ENCODE results near the gene EFNB2. TPM values are rescaled to one million over a fixed set of nuclear protein-coding genes. Genes with fewer than 3 reads are reported as not detected.
A peak's percentile ranks its signal among the peaks of the same experiment; 100 is the strongest.

Gene EFNB2
- total and polyA plus RNA-seq, 11 donors = 7.3 to 20.2 (median 12.7) TPM

DNA sequence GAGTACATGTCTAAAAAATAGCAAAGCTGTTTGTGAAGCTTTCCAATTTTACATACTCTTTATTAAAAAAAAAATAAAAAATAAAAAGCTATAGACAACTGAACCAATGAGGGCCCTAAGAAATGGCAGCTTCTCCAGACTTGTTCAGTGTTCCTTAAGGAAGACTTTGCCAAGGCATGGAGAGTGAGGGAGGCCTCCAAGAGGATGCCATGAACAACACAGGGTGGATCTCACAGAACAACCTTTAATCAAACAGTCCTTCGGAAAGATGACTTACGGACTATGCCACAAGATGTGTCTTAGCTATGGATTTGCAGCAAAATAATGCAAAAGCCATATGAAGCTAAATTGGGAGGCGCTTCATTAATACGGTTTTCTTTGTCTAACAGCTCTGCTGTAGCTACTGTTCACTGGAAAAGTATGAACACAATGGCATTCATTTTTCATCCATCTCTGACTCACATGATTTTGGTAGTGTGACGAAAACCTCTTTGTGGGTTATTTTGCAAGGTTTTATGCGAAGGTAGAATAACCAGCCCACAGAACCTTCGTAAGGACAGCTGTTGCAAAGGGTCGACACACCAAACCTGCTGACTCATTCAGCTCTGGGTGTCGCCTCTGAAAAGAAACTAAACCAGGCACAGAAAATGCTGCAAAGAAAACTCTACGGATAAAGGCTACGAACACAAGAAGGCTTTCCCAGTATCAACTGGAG is 27.7 kb downstream of the EFNB2 start:
- DNase-seq = no peak
- 69 to 77% (median 70%) methylated on average over 11 of the region's 11 CpGs for WGBS, 4 donors
- TF ChIP-seq, protein P1, sequence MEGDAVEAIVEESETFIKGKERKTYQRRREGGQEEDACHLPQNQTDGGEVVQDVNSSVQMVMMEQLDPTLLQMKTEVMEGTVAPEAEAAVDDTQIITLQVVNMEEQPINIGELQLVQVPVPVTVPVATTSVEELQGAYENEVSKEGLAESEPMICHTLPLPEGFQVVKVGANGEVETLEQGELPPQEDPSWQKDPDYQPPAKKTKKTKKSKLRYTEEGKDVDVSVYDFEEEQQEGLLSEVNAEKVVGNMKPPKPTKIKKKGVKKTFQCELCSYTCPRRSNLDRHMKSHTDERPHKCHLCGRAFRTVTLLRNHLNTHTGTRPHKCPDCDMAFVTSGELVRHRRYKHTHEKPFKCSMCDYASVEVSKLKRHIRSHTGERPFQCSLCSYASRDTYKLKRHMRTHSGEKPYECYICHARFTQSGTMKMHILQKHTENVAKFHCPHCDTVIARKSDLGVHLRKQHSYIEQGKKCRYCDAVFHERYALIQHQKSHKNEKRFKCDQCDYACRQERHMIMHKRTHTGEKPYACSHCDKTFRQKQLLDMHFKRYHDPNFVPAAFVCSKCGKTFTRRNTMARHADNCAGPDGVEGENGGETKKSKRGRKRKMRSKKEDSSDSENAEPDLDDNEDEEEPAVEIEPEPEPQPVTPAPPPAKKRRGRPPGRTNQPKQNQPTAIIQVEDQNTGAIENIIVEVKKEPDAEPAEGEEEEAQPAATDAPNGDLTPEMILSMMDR (IDR thresholded peaks at IDR 0.05) = no peak
- TF ChIP-seq POLR2A (IDR thresholded peaks at IDR 0.05) = no peak
- no peaks in the 10 kb centered on the region for H3K27me3 ChIP-seq
- ATAC-seq = peak in 1 of 4 donors; percentile 20
- no peak overlapping the region for H3K4me3 ChIP-seq
- peaks cover 0 to 30% (median 1%) of the 10 kb centered on the region in 12 donors for H3K4me1 ChIP-seq
- peaks cover 0 to 20% (median 0%) of the 10 kb centered on the region in 9 donors for H3K36me3 ChIP-seq
- H3K27ac ChIP-seq = peak overlapping the region in 3 of 12 donors; percentile 4 to 42 (median 32)
- H3K9me3 ChIP-seq = no peaks in the 10 kb centered on the region
- intact Hi-C loops (cut with DNase I) = no loop called here

DNA sequence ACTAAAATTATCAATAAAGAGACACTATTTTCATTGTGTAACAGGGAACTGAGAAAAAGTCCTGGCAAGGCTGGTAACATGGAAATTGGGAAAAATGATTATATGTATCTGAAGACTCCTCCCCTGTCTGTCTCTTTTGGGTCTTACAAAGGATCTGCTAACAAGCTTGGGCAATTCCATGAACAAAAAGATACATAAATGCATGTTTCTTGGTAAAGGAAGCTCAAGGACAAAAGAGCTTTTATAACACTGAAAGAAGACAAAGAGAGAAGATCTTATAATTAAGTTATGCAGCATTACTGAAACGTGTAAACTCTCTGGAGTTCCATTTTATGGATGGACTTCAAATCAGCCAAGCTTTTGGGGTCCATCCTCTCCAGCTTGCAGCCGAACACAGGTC is 29.2 kb downstream of the EFNB2 start:
- TF ChIP-seq, protein P1 (IDR thresholded peaks at IDR 0.05) = no peak
- TF ChIP-seq POLR2A (IDR thresholded peaks at IDR 0.05) = no peak
- ATAC-seq = no peak
- no peak overlapping the region for H3K4me3 ChIP-seq
- peaks cover 0 to 35% (median 1%) of the 10 kb centered on the region in 12 donors for H3K4me1 ChIP-seq
- H3K27me3 ChIP-seq = no peaks in the 10 kb centered on the region
- no peak for DNase-seq
- no peak overlapping the region for H3K27ac ChIP-seq
- peaks cover 0 to 17% (median 0%) of the 10 kb centered on the region in 9 donors for H3K36me3 ChIP-seq
- 60 to 74% (median 66%) methylated on average over 2 of the region's 2 CpGs for WGBS, 4 donors
- intact Hi-C loops (cut with DNase I) = no loop called here
- H3K9me3 ChIP-seq = no peaks in the 10 kb centered on the region

DNA sequence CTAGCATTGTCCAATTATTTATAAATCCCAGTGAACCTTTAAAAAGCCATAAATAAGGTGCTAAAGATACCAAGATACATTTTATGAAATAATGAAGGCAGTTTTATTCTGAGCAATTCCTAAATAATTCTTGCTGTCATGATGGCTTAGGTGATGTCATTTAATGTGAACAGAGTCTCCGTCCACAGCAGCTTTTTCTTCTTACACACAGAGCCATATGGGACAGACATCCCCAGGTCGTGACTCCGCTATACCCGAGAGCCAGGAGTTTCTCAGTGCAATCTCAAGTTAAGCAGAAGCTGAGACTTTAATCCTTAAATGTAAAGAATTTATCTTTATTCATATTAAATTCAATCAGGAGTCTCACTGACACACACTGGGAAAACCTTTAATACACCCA is 29.7 kb downstream of the EFNB2 start:
- H3K36me3 ChIP-seq = peaks cover 0 to 15% (median 0%) of the 10 kb centered on the region in 9 donors
- TF ChIP-seq, protein P1 (IDR thresholded peaks at IDR 0.05) = no peak
- TF ChIP-seq POLR2A (IDR thresholded peaks at IDR 0.05) = no peak
- 81 to 92% (median 87%) methylated on average over 4 of the region's 4 CpGs for WGBS, 4 donors
- DNase-seq (no peak), ATAC-seq (no peak)
- no peak overlapping the region for H3K4me3 ChIP-seq
- peaks cover 0 to 40% (median 2%) of the 10 kb centered on the region in 12 donors for H3K4me1 ChIP-seq
- H3K27me3 ChIP-seq = no peaks in the 10 kb centered on the region
- H3K9me3 ChIP-seq = no peaks in the 10 kb centered on the region
- intact Hi-C loops (cut with DNase I) = no loop called here
- no peak overlapping the region for H3K27ac ChIP-seq

DNA sequence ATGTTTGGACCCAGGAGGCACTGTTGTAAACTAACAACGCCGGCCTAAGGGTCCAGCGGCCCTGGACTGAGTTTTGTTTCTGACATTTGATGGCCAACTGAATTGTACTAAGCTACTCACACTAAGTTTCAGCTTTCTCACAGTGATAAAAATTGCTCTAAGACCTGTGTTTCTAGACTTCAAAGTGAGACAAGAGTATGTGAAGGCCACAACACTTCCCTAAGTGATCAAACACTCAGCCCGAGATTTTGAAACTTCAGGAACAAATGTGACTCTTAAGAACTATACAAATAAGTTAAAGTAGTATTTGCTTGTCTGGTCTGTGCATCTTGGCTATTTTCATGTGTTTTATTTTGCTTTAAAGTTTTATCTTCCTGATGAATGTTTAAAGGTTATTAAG is 30.2 kb downstream of the EFNB2 start:
- no peak overlapping the region for H3K4me3 ChIP-seq
- TF ChIP-seq, protein P1 (IDR thresholded peaks at IDR 0.05) = no peak
- TF ChIP-seq POLR2A (IDR thresholded peaks at IDR 0.05) = no peak
- intact Hi-C loops (cut with DNase I) = no loop called here
- WGBS, 4 donors = 92 to 97% (median 94%) methylated on average over 4 of the region's 4 CpGs
- DNase-seq (no peak), ATAC-seq (no peak)
- H3K27me3 ChIP-seq = no peaks in the 10 kb centered on the region
- H3K36me3 ChIP-seq = peaks cover 0 to 13% (median 0%) of the 10 kb centered on the region in 9 donors
- peaks cover 0 to 45% (median 2%) of the 10 kb centered on the region in 12 donors for H3K4me1 ChIP-seq
- H3K9me3 ChIP-seq = no peaks in the 10 kb centered on the region
- H3K27ac ChIP-seq = no peak overlapping the region
